HCT116 (cell line): ENCODE measurements around the gene ADGRA1.

Experiments used
- CEBPB ChIP-seq: IDR thresholded peaks from 2 replicates; pipeline ENCODE4 v1.6.1; 2012; ENCODE audit warnings: low read depth
- CTCF ChIP-seq, 3 experiments: fragments of 200-600 bp in 1 of 3; sonication (generic) in 1 of 3; IDR thresholded peaks in 2 of 3; conservative IDR thresholded peaks in 1 of 3; 2 replicates each; pipeline ENCODE4 v1.5.1; 2012 to 2017; ENCODE audit warnings: low read depth in 2 of 3, low read length in 2 of 3, antibody characterized with exemption in 1 of 3, borderline replicate concordance in 1 of 3, control low read depth in 1 of 3, mild to moderate bottlenecking in 1 of 3, mixed read lengths in 1 of 3, mixed run types in 1 of 3, moderate library complexity in 1 of 3; ENCODE audit not compliant: insufficient read depth in 1 of 3
- EZH2 ChIP-seq: fragments of 200-600 bp; sonication (generic); IDR thresholded peaks from 2 replicates; pipeline ENCODE4 v1.6.1; 2017; ENCODE audit warnings: antibody characterized with exemption, mixed run types
- EZH2phosphoT487 ChIP-seq: fragments of 200-600 bp; IDR thresholded peaks from 2 replicates; pipeline ENCODE4 v1.6.1; 2018; ENCODE audit warnings: antibody characterized with exemption, borderline replicate concordance
- POLR2AphosphoS5 ChIP-seq: IDR thresholded peaks from 2 replicates; pipeline ENCODE4 v1.6.1; 2011; ENCODE audit warnings: mild to moderate bottlenecking, low read depth, low read length, moderate library complexity
- SIN3A ChIP-seq: IDR thresholded peaks from 2 replicates; pipeline ENCODE4 v1.6.1; 2012; ENCODE audit warnings: low read depth
- SRF ChIP-seq: IDR thresholded peaks from 2 replicates; pipeline ENCODE4 v1.6.1; 2012; ENCODE audit warnings: low read depth
- TCF7L2 ChIP-seq: IDR thresholded peaks from 2 replicates; pipeline ENCODE4 v1.7.0; 2011; ENCODE audit warnings: borderline replicate concordance, inconsistent platforms; ENCODE audit not compliant: insufficient read depth, insufficient read length; ENCODE audit errors: extremely low read depth

DNA sequence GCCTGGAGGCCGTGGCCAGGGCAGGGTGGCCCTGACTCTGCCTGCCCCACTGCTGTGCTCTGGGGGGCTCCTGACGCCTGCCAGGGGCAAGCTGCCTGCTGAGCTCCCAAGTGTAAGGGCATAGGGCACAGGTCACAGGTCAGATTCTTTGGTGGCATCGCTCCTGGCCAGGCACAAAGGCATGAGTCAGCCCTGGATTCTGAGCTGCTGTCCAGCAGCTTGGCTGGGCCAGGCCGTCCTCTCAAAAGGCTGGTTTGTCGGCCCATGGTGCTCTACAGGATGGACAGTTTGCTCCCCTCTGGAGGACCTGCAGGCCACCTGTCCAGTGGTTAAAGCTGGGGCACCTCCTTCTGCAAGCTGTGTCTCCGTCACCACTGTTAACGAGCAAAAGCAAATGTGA is 2.9 kb downstream of the ADGRA1 start:
- TF ChIP-seq POLR2AphosphoS5 (no peak), CEBPB (no peak), SIN3A (no peak), CTCF (IDR thresholded peaks at IDR 0.05 in 2 of 3, conservative IDR thresholded peaks at IDR 0.05 in 1 of 3; ENCODE audit: borderline replicate concordance in 1 of 3, insufficient read depth in 1 of 3, low read depth in 2 of 3, low read length in 2 of 3) (no peak), TCF7L2 (no peak), EZH2phosphoT487 (no peak), SRF (no peak), EZH2 (no peak)
